NCI-H446 (cell line): ENCODE measurements around the gene PFDN4.
"Not testable (repeated sequence)": the region's sequence is repeated elsewhere in the genome, so short reads cannot be mapped to it uniquely, and the experiment has no call there.

ENCODE experiments used
- DNase-seq, 2 experiments: peaks; one replicate each; lab custom pipeline; 2025; lab: John Stamatoyannopoulos, UW

Gene PFDN4

GRCh38 chr20:54223751-54224150, 15.9 kb downstream of the PFDN4 start:
- DNase-seq = no peak

- not testable (repeated sequence) for DNase-seq
Observed at GRCh38 chr20:54224642-54225041, 16.8 kb downstream of the PFDN4 start.

- DNase-seq = no peak
Observed at GRCh38 chr20:54227241-54227640, 19.4 kb downstream of the PFDN4 start.

- DNase-seq = no peak
Observed at GRCh38 chr20:54227751-54228150, 19.9 kb downstream of the PFDN4 start.

- no peak for DNase-seq
Observed at GRCh38 chr20:54228841-54229240, 21.0 kb downstream of the PFDN4 start.

GRCh38 chr20:54229566-54230160, 21.8 kb downstream of the PFDN4 start:
- DNase-seq = no peak

- no peak for DNase-seq
Observed at GRCh38 chr20:54231036-54231435, 23.1 kb downstream of the PFDN4 start.

GRCh38 chr20:54234991-54235390, 27.1 kb downstream of the PFDN4 start:
- DNase-seq = peak; percentile 16 to 82

GRCh38 chr20:54237116-54237943, 29.4 kb downstream of the PFDN4 start:
- DNase-seq = no peak

- DNase-seq = no peak
Observed at GRCh38 chr20:54244113-54244512, 36.2 kb downstream of the PFDN4 start.

GRCh38 chr20:54248705-54249104, 40.8 kb downstream of the PFDN4 start:
- not testable (repeated sequence) for DNase-seq

- DNase-seq = peak in 1 of 2 experiments; percentile 45
Observed at GRCh38 chr20:54250691-54251090, 42.8 kb downstream of the PFDN4 start.

GRCh38 chr20:54251096-54251495, 43.2 kb downstream of the PFDN4 start:
- peak in 1 of 2 experiments; percentile 45 for DNase-seq

- no peak for DNase-seq
Observed at GRCh38 chr20:54254596-54254995, 46.7 kb downstream of the PFDN4 start.

GRCh38 chr20:54255157-54255556, 47.3 kb downstream of the PFDN4 start:
- DNase-seq = no peak

GRCh38 chr20:54256202-54256601, 48.3 kb downstream of the PFDN4 start:
- DNase-seq = no peak

GRCh38 chr20:54257071-54257816, 49.4 kb downstream of the PFDN4 start:
- DNase-seq = no peak

GRCh38 chr20:54260116-54260515, 52.2 kb downstream of the PFDN4 start:
- no peak for DNase-seq

GRCh38 chr20:54262671-54263070, 54.8 kb downstream of the PFDN4 start:
- DNase-seq = no peak

GRCh38 chr20:54263116-54263690, 55.3 kb downstream of the PFDN4 start:
- no peak for DNase-seq

- not testable (repeated sequence) for DNase-seq
Observed at GRCh38 chr20:54265791-54266190, 57.9 kb downstream of the PFDN4 start.

GRCh38 chr20:54266844-54267243, 59.0 kb downstream of the PFDN4 start:
- no peak for DNase-seq
